Daoy (cell line): ENCODE measurements around the gene FSCN2. TPM values are rescaled to one million over a fixed set of nuclear protein-coding genes. Genes with fewer than 3 reads are reported as not detected.

Source experiments
- DNase-seq: peaks from one replicate; pipeline ENCODE4 v3.0.0-alpha.2; 2015; ENCODE audit warnings: low read depth
- total RNA-seq: library from RNA; depleted of rRNA; stranded (reverse); fragments of >200 nt; shearing (Covaris generic); gene quantifications from 2 replicates; pipeline ENCODE4 v1.2.3, GENCODE V29; 2014

The FSCN2 gene
- total RNA-seq, 1 experiment from 2014 or later = 0.17 TPM

- DNase-seq = no peak
These were observed 28.1 kb downstream of the FSCN2 start for GRCh38 chr17:81556175-81556691.

- DNase-seq = no peak
These were observed 28.7 kb downstream of the FSCN2 start for GRCh38 chr17:81556863-81557262.

- no peak for DNase-seq
These were observed 29.3 kb downstream of the FSCN2 start for GRCh38 chr17:81557276-81558114.

- DNase-seq = no peak
These were observed 29.9 kb downstream of the FSCN2 start for GRCh38 chr17:81558115-81558468.

GRCh38 chr17:81558941-81559806 lies 31.0 kb downstream of the FSCN2 start:
- no peak for DNase-seq

- peak; percentile 69 for DNase-seq
These were observed 33.3 kb downstream of the FSCN2 start for GRCh38 chr17:81561494-81561885.

- DNase-seq = no peak
These were observed 35.8 kb downstream of the FSCN2 start for GRCh38 chr17:81563861-81564586.

GRCh38 chr17:81564778-81565177 lies 36.6 kb downstream of the FSCN2 start:
- no peak for DNase-seq

GRCh38 chr17:81565231-81565630 lies 37.1 kb downstream of the FSCN2 start:
- no peak for DNase-seq

GRCh38 chr17:81566461-81567126 lies 38.4 kb downstream of the FSCN2 start:
- DNase-seq = peak; percentile 98

GRCh38 chr17:81567191-81567590 lies 39.0 kb downstream of the FSCN2 start:
- DNase-seq = no peak

- DNase-seq = no peak
These were observed 40.2 kb downstream of the FSCN2 start for GRCh38 chr17:81568416-81568815.

- no peak for DNase-seq
These were observed 41.9 kb downstream of the FSCN2 start for GRCh38 chr17:81569986-81570514.

- no peak for DNase-seq
These were observed 42.8 kb downstream of the FSCN2 start for GRCh38 chr17:81570964-81571363.

- no peak for DNase-seq
These were observed 44.5 kb downstream of the FSCN2 start for GRCh38 chr17:81572563-81573168.

- DNase-seq = no peak
These were observed 45.8 kb downstream of the FSCN2 start for GRCh38 chr17:81573794-81574642.

GRCh38 chr17:81574643-81574956 lies 46.4 kb downstream of the FSCN2 start:
- DNase-seq = no peak

GRCh38 chr17:81575836-81576235 lies 47.7 kb downstream of the FSCN2 start:
- DNase-seq = no peak

GRCh38 chr17:81576621-81577277 lies 48.6 kb downstream of the FSCN2 start:
- peak; percentile 76 for DNase-seq
